ENCODE results near the gene FAM199X.

Gene FAM199X

DNA sequence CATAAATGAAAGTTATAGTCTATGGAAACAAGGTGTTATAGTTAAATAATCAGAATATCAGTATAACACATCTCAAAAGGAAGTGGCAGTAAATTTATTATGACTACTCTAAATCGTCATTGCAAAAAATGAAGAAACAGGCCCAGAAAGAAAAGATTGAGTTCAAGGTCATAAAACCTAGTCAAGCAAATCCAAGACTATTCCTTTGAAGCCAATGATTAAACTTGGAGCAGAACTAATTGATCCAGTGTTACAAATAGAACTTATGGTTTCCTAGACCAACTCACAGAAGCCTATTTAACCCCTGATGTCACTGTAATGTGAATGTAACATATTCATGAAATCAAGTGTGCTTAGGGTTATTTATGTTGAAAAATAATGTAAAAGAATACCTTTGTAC lies 1.9 kb downstream of the FAM199X start:
- no peak for TF ChIP-seq CTCF (IDR thresholded peaks at IDR 0.05)

GRCh38 chrX:104172121-104172520 lies 5.9 kb downstream of the FAM199X start:
- TF ChIP-seq CTCF (IDR thresholded peaks at IDR 0.05) = no peak

- no peak for TF ChIP-seq CTCF (IDR thresholded peaks at IDR 0.05)
Observed at GRCh38 chrX:104172788-104173187, 6.5 kb downstream of the FAM199X start.

- no peak for TF ChIP-seq CTCF (IDR thresholded peaks at IDR 0.05)
Observed at GRCh38 chrX:104173841-104174240, 7.6 kb downstream of the FAM199X start.

- no peak for TF ChIP-seq CTCF (IDR thresholded peaks at IDR 0.05)
Observed at GRCh38 chrX:104183685-104184084, 17.4 kb downstream of the FAM199X start.

DNA sequence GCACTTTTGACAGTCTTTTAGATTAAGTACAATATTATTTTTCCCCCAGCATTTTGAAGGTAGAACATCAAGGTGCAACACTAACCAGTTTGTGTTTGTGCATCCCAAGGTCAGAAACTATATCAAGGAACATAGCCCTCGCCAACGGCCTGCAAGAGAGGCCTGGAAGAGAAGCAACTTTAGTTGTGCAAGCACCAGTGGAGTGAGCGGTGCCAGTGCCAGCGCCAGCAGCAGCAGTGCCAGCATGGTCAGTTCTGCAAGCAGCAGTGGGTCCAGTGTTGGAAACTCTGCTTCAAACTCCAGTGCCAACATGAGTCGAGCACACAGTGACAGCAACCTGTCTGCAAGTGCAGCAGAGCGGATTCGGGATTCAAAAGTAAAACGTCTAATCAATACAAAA lies 21.7 kb downstream of the FAM199X start:
- no peak for TF ChIP-seq CTCF (IDR thresholded peaks at IDR 0.05)

GRCh38 chrX:104189837-104190236 lies 23.6 kb downstream of the FAM199X start:
- TF ChIP-seq CTCF (IDR thresholded peaks at IDR 0.05) = no peak

- no peak for TF ChIP-seq CTCF (IDR thresholded peaks at IDR 0.05)
Observed at GRCh38 chrX:104193485-104193884, 27.2 kb downstream of the FAM199X start.
